Tibial nerve (tissue), 4 donors: ENCODE measurements around the gene MUSK. TPM values are rescaled to one million over a fixed set of nuclear protein-coding genes. Genes with fewer than 3 reads are reported as not detected.
A peak's percentile ranks its signal among the peaks of the same experiment; 100 is the strongest.
"Not testable (repeated sequence)": the region's sequence is repeated elsewhere in the genome, so short reads cannot be mapped to it uniquely, and the experiment has no call there.

Experiments used
- DNase-seq, 2 donors: peaks; one replicate each; pipeline ENCODE4 v3.0.0-alpha.2; 2019; ENCODE audit warnings: low spot score in 2 of 2
- H3K27ac ChIP-seq, 4 donors: fragments of 200-600 bp; sonication (generic) in 3 of 4; one replicate each; pipeline ENCODE4 v1.5.1; 2017 to 2019; ENCODE audit warnings: mild to moderate bottlenecking in 1 of 4
- H3K27me3 ChIP-seq, 2 donors: fragments of 200-600 bp; sonication (generic) in 1 of 2; one replicate each; pipeline versions ENCODE4 v1.5.1 to v1.6.0; 2017 to 2019
- H3K36me3 ChIP-seq, 3 donors: fragments of 200-600 bp; sonication (generic); one replicate each; pipeline ENCODE4 v1.5.1; 2018 to 2019
- H3K4me1 ChIP-seq, 4 donors: fragments of 200-600 bp; sonication (generic) in 3 of 4; one replicate each; pipeline ENCODE4 v1.5.1; 2017 to 2019
- H3K4me3 ChIP-seq, 4 donors: fragments of 200-600 bp; sonication (generic) in 3 of 4; one replicate each; pipeline ENCODE4 v1.5.1; 2017 to 2019; ENCODE audit warnings: mild to moderate bottlenecking in 1 of 4, moderate library complexity in 1 of 4
- H3K9me3 ChIP-seq, 4 donors: fragments of 200-600 bp; sonication (generic) in 3 of 4; one replicate each; pipeline ENCODE4 v1.5.1; 2017 to 2019
- EP300 ChIP-seq, 2 donors: sonication (generic); formaldehyde crosslinking; IDR thresholded peaks; one replicate each; pipeline ENCODE4 v1.6.1; 2017; ENCODE audit warnings: antibody characterized with exemption in 2 of 2, mild to moderate bottlenecking in 1 of 2
- POLR2A ChIP-seq, 2 donors: fragments of 450-650 bp; IDR thresholded peaks; one replicate each; pipeline ENCODE4 v1.6.1; 2017; ENCODE audit warnings: antibody characterized with exemption in 2 of 2, mild to moderate bottlenecking in 2 of 2, moderate library complexity in 2 of 2
- WGBS, 2 donors: methylation state at CpG; one replicate each; pipeline ENCODE4 v1.1.5; 2018; 5-methylcytosine and 5-hydroxymethylcytosine counted together
- total RNA-seq, 4 donors: library from RNA; depleted of rRNA; stranded (reverse); fragments of >200 nt; gene quantifications; one replicate each; pipeline ENCODE4 v1.1.0, GENCODE V29; 2016
- TF ChIP-seq, protein P1 (sequence below), 5 experiments: fragments of 200-600 bp in 3 of 5; fragments of 450-650 bp in 2 of 5; sonication (generic) in 3 of 5; IDR thresholded peaks; one replicate each; pipeline ENCODE4 v1.5.1; 2016 to 2019; ENCODE audit warnings: antibody characterized with exemption in 5 of 5, mild to moderate bottlenecking in 3 of 5, moderate library complexity in 2 of 5

MUSK gene
- total RNA-seq, 4 donors from 2014 or later, result 0.22 to 0.63 (median 0.59) TPM; not detected in 1

DNA sequence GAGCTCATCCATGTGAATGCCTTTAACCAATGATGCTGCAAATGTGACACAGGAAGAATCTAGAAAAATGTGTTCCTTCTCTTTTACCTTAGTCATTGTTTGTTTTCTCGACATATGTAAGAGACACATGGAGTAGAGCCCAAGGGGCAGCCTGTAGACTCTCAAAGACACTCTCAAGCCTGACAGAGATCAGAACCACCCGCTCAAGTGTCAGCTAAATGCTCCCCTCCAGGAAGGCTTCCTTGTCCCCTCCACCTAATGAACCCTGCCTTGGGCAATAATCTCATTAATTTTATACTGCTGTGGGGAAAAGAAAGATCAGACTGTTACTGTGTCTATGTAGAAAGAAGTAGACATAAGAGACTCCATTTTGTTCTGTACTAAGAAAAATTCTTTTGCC, 157.4 kb downstream of the MUSK start:
- H3K27me3 ChIP-seq, result no peaks in the 10 kb centered on the region
- no peak overlapping the region for H3K4me3 ChIP-seq
- peaks cover 0 to 14% (median 0%) of the 10 kb centered on the region in 4 donors for H3K4me1 ChIP-seq
- 66 to 76% methylated on average over 2 of the region's 2 CpGs for WGBS, 2 donors
- no peak for DNase-seq
- no peak overlapping the region for H3K27ac ChIP-seq
- TF ChIP-seq, protein P1, sequence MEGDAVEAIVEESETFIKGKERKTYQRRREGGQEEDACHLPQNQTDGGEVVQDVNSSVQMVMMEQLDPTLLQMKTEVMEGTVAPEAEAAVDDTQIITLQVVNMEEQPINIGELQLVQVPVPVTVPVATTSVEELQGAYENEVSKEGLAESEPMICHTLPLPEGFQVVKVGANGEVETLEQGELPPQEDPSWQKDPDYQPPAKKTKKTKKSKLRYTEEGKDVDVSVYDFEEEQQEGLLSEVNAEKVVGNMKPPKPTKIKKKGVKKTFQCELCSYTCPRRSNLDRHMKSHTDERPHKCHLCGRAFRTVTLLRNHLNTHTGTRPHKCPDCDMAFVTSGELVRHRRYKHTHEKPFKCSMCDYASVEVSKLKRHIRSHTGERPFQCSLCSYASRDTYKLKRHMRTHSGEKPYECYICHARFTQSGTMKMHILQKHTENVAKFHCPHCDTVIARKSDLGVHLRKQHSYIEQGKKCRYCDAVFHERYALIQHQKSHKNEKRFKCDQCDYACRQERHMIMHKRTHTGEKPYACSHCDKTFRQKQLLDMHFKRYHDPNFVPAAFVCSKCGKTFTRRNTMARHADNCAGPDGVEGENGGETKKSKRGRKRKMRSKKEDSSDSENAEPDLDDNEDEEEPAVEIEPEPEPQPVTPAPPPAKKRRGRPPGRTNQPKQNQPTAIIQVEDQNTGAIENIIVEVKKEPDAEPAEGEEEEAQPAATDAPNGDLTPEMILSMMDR (IDR thresholded peaks at IDR 0.05), result no peak
- TF ChIP-seq POLR2A (IDR thresholded peaks at IDR 0.05), result no peak
- no peak for TF ChIP-seq EP300 (IDR thresholded peaks at IDR 0.05)
- peaks cover 0 to 2% (median 0%) of the 10 kb centered on the region in 4 donors for H3K9me3 ChIP-seq
- H3K36me3 ChIP-seq, result no peaks in the 10 kb centered on the region

DNA sequence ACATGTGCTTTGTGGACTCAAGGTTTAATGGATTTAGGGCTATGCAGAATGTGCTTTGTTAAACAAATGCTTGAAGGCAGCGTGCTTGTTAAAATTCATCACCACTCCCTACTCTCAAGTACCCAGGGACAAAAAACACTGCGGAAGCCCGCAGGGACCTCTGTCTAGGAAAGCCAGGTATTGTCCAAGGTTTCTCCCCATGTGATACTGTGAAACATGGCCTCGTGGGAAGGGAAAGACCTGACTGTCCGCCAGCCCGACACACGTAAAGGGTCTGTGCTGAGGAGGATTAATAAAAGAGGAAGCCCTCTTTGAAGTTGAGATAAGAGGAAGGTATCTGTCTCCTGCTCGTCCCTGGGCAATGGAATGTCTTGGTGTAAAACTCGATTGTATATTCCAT, 157.8 kb downstream of the MUSK start:
- H3K4me3 ChIP-seq, H3K9me3 ChIP-seq, DNase-seq, H3K27ac ChIP-seq, H3K36me3 ChIP-seq, H3K27me3 ChIP-seq: not testable (repeated sequence)
- WGBS, 2 donors, result 85 to 87% methylated on average over 9 of the region's 9 CpGs
- H3K4me1 ChIP-seq, result peaks cover 0 to 17% (median 0%) of the 10 kb centered on the region in 4 donors

DNA sequence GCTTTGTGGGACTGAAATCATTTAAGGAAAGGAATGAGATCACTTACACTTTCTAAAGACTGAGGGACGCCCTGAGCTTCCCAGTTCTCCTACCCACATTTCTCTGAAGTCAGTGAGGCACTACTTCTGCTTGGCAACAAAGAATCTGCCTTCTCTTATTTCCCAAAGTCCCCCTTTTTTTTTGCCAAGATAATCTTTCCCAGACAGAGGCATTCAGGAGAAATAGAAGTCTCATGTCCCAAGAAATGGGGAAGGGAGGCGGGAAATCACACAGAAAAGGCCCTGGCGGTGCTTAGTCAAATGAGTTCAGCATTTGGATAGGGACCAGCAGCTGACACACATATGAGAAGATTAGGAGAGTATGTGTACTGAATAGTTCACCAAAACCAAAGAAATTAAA, 159.7 kb downstream of the MUSK start:
- H3K27me3 ChIP-seq, result no peaks in the 10 kb centered on the region
- TF ChIP-seq, protein P1 (IDR thresholded peaks at IDR 0.05), result no peak
- peak in 1 of 2 donors; percentile 18 for TF ChIP-seq EP300 (IDR thresholded peaks at IDR 0.05)
- TF ChIP-seq POLR2A (IDR thresholded peaks at IDR 0.05), result no peak
- peak; percentile 33 to 75 for DNase-seq
- no peak overlapping the region for H3K4me3 ChIP-seq
- H3K4me1 ChIP-seq, result peaks cover 0 to 20% (median 0%) of the 10 kb centered on the region in 4 donors
- 34 to 44% methylated on average over 3 of the region's 3 CpGs for WGBS, 2 donors
- H3K36me3 ChIP-seq, result no peaks in the 10 kb centered on the region
- H3K27ac ChIP-seq, result peak overlapping the region in 3 of 4 donors; percentile 22 to 45 (median 23)
- H3K9me3 ChIP-seq, result peaks cover 0 to 2% (median 0%) of the 10 kb centered on the region in 4 donors

DNA sequence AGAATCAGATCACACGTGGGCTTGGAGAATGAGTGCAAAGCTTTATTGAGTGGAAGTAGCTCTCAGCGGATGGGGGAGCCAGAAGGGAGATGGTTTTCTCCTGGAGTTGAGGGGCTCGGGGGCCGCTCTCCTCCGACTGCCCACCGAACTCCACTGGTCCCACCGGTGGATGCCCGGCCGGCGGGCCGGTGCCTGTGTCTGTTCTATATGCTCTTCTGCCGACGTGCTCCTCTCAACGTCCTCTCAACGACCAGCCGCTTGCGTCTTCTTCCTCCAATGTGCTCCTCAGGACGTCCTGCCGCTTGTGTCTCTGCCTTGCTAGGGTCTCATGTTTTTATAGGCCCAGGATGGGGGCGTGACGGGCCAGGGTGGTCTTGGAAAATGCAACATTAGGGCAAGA, 161.9 kb downstream of the MUSK start:
- H3K36me3 ChIP-seq, result no peaks in the 10 kb centered on the region
- H3K9me3 ChIP-seq, result no peaks in the 10 kb centered on the region
- DNase-seq, result no peak
- no peak overlapping the region for H3K27ac ChIP-seq
- H3K27me3 ChIP-seq, result no peaks in the 10 kb centered on the region
- TF ChIP-seq POLR2A (IDR thresholded peaks at IDR 0.05) (no peak), EP300 (IDR thresholded peaks at IDR 0.05) (no peak)
- TF ChIP-seq, protein P1 (IDR thresholded peaks at IDR 0.05), result no peak
- peaks cover 0 to 20% (median 0%) of the 10 kb centered on the region in 4 donors for H3K4me1 ChIP-seq
- H3K4me3 ChIP-seq, result no peak overlapping the region
- 92 to 98% methylated on average over 17 to 21 of the region's 21 CpGs for WGBS, 2 donors

DNA sequence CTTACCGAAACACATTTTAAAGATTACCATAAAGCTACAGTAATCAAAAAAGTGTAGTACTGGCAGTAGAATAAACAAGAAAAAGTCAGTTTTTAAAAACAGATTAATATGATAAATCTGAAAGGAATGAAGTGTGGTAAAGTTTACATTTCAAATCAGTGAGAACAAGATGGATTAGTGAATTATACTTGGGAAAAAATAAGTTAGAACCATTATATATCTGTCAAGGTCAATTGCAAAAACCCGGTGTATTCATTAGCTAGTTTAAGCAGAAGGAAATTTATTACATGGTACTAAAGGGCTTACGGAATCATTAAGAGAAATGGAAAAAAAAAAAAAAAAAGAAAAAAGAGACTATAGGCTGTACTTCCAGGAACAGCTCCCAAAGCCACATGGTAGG, 164.3 kb downstream of the MUSK start:
- Histone ChIP-seq H3K27ac (no peak overlapping the region), H3K4me3 (no peak overlapping the region), H3K27me3 (no peaks in the 10 kb centered on the region), H3K36me3 (no peaks in the 10 kb centered on the region), H3K4me1 (peaks cover 0 to 19% (median 0%) of the 10 kb centered on the region in 4 donors), H3K9me3 (no peaks in the 10 kb centered on the region)
- DNase-seq, result no peak
- 89% methylated on average over 3 of the region's 3 CpGs for WGBS, 2 donors
- TF ChIP-seq, protein P1 (IDR thresholded peaks at IDR 0.05), result no peak
- TF ChIP-seq EP300 (IDR thresholded peaks at IDR 0.05), result no peak
- no peak for TF ChIP-seq POLR2A (IDR thresholded peaks at IDR 0.05)

DNA sequence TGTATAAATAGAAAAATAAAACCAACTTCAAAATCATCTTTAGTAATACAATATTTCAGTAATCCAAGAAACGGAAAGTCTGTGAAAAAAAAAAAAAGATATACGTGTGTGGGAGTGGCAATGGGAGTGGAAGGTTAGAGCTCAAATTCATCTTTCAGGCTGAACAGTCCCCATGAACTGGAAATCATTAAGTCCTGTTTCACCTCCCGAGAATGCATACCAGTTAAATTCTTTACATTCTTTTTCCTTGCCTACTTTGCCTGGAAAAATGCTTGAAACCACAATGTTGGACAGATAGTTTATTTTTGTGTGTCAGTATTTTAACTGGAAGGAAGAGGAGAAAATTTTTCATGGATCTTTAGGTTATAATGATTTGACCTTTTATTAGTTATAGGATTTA, 166.8 kb downstream of the MUSK start:
- no peak for DNase-seq
- H3K27me3 ChIP-seq, result no peaks in the 10 kb centered on the region
- H3K27ac ChIP-seq, result no peak overlapping the region
- 39% methylated on average over 3 of the region's 3 CpGs for WGBS, 2 donors
- no peaks in the 10 kb centered on the region for H3K9me3 ChIP-seq
- peaks cover 0 to 6% (median 0%) of the 10 kb centered on the region in 4 donors for H3K4me1 ChIP-seq
- no peak overlapping the region for H3K4me3 ChIP-seq
- no peaks in the 10 kb centered on the region for H3K36me3 ChIP-seq
- TF ChIP-seq EP300 (IDR thresholded peaks at IDR 0.05) (no peak), POLR2A (IDR thresholded peaks at IDR 0.05) (no peak)
- TF ChIP-seq, protein P1 (IDR thresholded peaks at IDR 0.05), result no peak
